H4 (cell line): ENCODE measurements around the gene CCDC122. TPM values are rescaled to one million over a fixed set of nuclear protein-coding genes. Genes with fewer than 3 reads are reported as not detected.

ENCODE experiments used
- DNase-seq: peaks from one replicate; pipeline ENCODE4 v3.0.0-alpha.2; 2015; ENCODE audit warnings: low spot score
- total RNA-seq: library from RNA; depleted of rRNA; stranded (reverse); fragments of >200 nt; shearing (Covaris generic); gene quantifications from 2 replicates; pipeline ENCODE4 v1.2.3, GENCODE V29; 2014; rRNA removed

CCDC122 gene
- total RNA-seq = 0.39 and 1.3 TPM in 2 replicates

- peak; percentile 83 for DNase-seq
Observed at GRCh38 chr13:43878892-43879754, at the start of gene CCDC122. Gene CCDC122 (minus strand): TSS chr13:43879740. CDS start chr13:43869376, 10,364 bp downstream.

GRCh38 chr13:43924549-43925245 is 45.2 kb upstream of the CCDC122 start:
- no peak for DNase-seq

GRCh38 chr13:43920965-43921674 is 41.6 kb upstream of the CCDC122 start:
- no peak for DNase-seq

GRCh38 chr13:43918636-43919035 is 39.1 kb upstream of the CCDC122 start:
- no peak for DNase-seq

- no peak for DNase-seq
Observed at GRCh38 chr13:43916828-43917227, 37.3 kb upstream of the CCDC122 start.

- DNase-seq = no peak
Observed at GRCh38 chr13:43915451-43915850, 35.9 kb upstream of the CCDC122 start.

GRCh38 chr13:43911871-43912270 is 32.3 kb upstream of the CCDC122 start:
- no peak for DNase-seq

- no peak for DNase-seq
Observed at GRCh38 chr13:43911278-43911677, 31.7 kb upstream of the CCDC122 start.

GRCh38 chr13:43910856-43911255 is 31.3 kb upstream of the CCDC122 start:
- no peak for DNase-seq

GRCh38 chr13:43908156-43909126 is 28.9 kb upstream of the CCDC122 start:
- peak; percentile 18 for DNase-seq

- peak; percentile 36 for DNase-seq
Observed at GRCh38 chr13:43905435-43906031, 26.0 kb upstream of the CCDC122 start.

- peak; percentile 19 for DNase-seq
Observed at GRCh38 chr13:43895940-43896339, 16.4 kb upstream of the CCDC122 start.

- DNase-seq = no peak
Observed at GRCh38 chr13:43894438-43894837, 14.9 kb upstream of the CCDC122 start.

- no peak for DNase-seq
Observed at GRCh38 chr13:43884222-43884621, 4.7 kb upstream of the CCDC122 start.

- DNase-seq = no peak
Observed at GRCh38 chr13:43883631-43884030, 4.1 kb upstream of the CCDC122 start.

GRCh38 chr13:43881580-43881979 is 2.0 kb upstream of the CCDC122 start:
- DNase-seq = no peak

- no peak for DNase-seq
Observed at GRCh38 chr13:43880926-43881325, 1.4 kb upstream of the CCDC122 start.

GRCh38 chr13:43880214-43880855 is 795 bp upstream of the CCDC122 start:
- DNase-seq = no peak

- peak; percentile 3 for DNase-seq
Observed at GRCh38 chr13:43879755-43880181, 228 bp upstream of the CCDC122 start, which contains the start of gene LACC1. Gene LACC1 (plus strand): TSS chr13:43879904. CDS start chr13:43880986, 1,082 bp downstream.

- DNase-seq = no peak
Observed at GRCh38 chr13:43877766-43878165, 1.8 kb downstream of the CCDC122 start.
